SK-N-SH treated with all-trans-retinoic acid at 6 μM for 48 hours (cell line): ENCODE data around the gene ZFYVE19.

Experiments used
- CREB5 ChIP-seq: fragments of 250-450 bp; sonication (Bioruptor Pico); IDR thresholded peaks from 2 replicates; pipeline ENCODE4 v1.5.1; 2020; ENCODE audit warnings: low read depth, mild to moderate bottlenecking, moderate library complexity
- CSDC2 ChIP-seq: fragments of 250-450 bp; sonication (Bioruptor Pico); IDR thresholded peaks from 2 replicates; pipeline ENCODE4 v1.5.0; 2020; ENCODE audit warnings: mild to moderate bottlenecking, moderate library complexity
- ESRRG ChIP-seq: fragments of 250-450 bp; sonication (Bioruptor Pico); IDR thresholded peaks from 2 replicates; pipeline ENCODE4 v1.6.1; 2021; ENCODE audit warnings: mild to moderate bottlenecking
- GLIS3 ChIP-seq: fragments of 250-450 bp; sonication (Bioruptor Pico); IDR thresholded peaks from 2 replicates; pipeline ENCODE4 v1.5.0; 2020; ENCODE audit warnings: mild to moderate bottlenecking, moderate library complexity
- OSR1 ChIP-seq: fragments of 250-450 bp; sonication (Bioruptor Pico); IDR thresholded peaks from 2 replicates; pipeline ENCODE4 v1.8.0; 2022; ENCODE audit warnings: moderate library complexity, mild to moderate bottlenecking, inconsistent platforms
- PATZ1 ChIP-seq: fragments of 250-450 bp; sonication (Bioruptor Pico); IDR thresholded peaks from 2 replicates; pipeline ENCODE4 v1.8.0; 2020; ENCODE audit warnings: mild to moderate bottlenecking, moderate library complexity, borderline replicate concordance
- POU6F1 ChIP-seq: fragments of 250-450 bp; sonication (Bioruptor Pico); IDR thresholded peaks from 2 replicates; pipeline ENCODE4 v1.8.0; 2021; ENCODE audit warnings: low read depth, mild to moderate bottlenecking, moderate library complexity, borderline replicate concordance
- TCF4 ChIP-seq: fragments of 250-450 bp; sonication (Bioruptor Pico); IDR thresholded peaks from 2 replicates; pipeline ENCODE4 v1.8.0; 2021; ENCODE audit warnings: mild to moderate bottlenecking, moderate library complexity, borderline replicate concordance
- TOX ChIP-seq: fragments of 250-450 bp; sonication (Bioruptor Pico); IDR thresholded peaks from 2 replicates; pipeline ENCODE4 v1.8.0; 2021; ENCODE audit warnings: mild to moderate bottlenecking, moderate library complexity, borderline replicate concordance
- TSHZ2 ChIP-seq: fragments of 250-450 bp; sonication (Bioruptor Pico); IDR thresholded peaks from 2 replicates; pipeline ENCODE4 v1.5.0; 2020; ENCODE audit warnings: mild to moderate bottlenecking, moderate library complexity
- ZFP3 ChIP-seq: fragments of 250-450 bp; sonication (Bioruptor Pico); IDR thresholded peaks from 2 replicates; pipeline ENCODE4 v1.5.0; 2020; ENCODE audit warnings: mild to moderate bottlenecking, moderate library complexity
- ZFP30 ChIP-seq: fragments of 450-650 bp; formaldehyde crosslinking; IDR thresholded peaks from 2 replicates; pipeline ENCODE4 v1.5.0; 2022; ENCODE audit warnings: mild to moderate bottlenecking, moderate library complexity
- ZNF565 ChIP-seq: fragments of 450-650 bp; formaldehyde crosslinking; conservative IDR thresholded peaks from 2 replicates; pipeline ENCODE4 v1.5.0; 2020; ENCODE audit warnings: low read depth, mild to moderate bottlenecking, moderate library complexity

- TF ChIP-seq ZFP30 (CRISPR knock-in tag), result no peak
- no peak for TF ChIP-seq TSHZ2 (CRISPR knock-in tag)
- no peak for TF ChIP-seq ZFP3 (CRISPR knock-in tag)
- TF ChIP-seq POU6F1 (CRISPR knock-in tag), result no peak
- no peak for TF ChIP-seq TCF4 (CRISPR knock-in tag)
- TF ChIP-seq OSR1 (CRISPR knock-in tag), result no peak
- no peak for TF ChIP-seq PATZ1 (CRISPR knock-in tag)
- TF ChIP-seq GLIS3 (CRISPR knock-in tag), result no peak
- TF ChIP-seq TOX, result no peak
- no peak for TF ChIP-seq CSDC2
- TF ChIP-seq ESRRG, result no peak
- no peak for TF ChIP-seq CREB5
- TF ChIP-seq ZNF565 (CRISPR knock-in tag), result no peak
Observed at GRCh38 chr15:40850576-40851112, 43.8 kb downstream of the ZFYVE19 start.
